ENCODE results near the gene RC3H1. TPM values are rescaled to one million over a fixed set of nuclear protein-coding genes. Genes with fewer than 3 reads are reported as not detected.
"Not testable (repeated sequence)": the region's sequence is repeated elsewhere in the genome, so short reads cannot be mapped to it uniquely, and the experiment has no call there.

Gene RC3H1, protein sequence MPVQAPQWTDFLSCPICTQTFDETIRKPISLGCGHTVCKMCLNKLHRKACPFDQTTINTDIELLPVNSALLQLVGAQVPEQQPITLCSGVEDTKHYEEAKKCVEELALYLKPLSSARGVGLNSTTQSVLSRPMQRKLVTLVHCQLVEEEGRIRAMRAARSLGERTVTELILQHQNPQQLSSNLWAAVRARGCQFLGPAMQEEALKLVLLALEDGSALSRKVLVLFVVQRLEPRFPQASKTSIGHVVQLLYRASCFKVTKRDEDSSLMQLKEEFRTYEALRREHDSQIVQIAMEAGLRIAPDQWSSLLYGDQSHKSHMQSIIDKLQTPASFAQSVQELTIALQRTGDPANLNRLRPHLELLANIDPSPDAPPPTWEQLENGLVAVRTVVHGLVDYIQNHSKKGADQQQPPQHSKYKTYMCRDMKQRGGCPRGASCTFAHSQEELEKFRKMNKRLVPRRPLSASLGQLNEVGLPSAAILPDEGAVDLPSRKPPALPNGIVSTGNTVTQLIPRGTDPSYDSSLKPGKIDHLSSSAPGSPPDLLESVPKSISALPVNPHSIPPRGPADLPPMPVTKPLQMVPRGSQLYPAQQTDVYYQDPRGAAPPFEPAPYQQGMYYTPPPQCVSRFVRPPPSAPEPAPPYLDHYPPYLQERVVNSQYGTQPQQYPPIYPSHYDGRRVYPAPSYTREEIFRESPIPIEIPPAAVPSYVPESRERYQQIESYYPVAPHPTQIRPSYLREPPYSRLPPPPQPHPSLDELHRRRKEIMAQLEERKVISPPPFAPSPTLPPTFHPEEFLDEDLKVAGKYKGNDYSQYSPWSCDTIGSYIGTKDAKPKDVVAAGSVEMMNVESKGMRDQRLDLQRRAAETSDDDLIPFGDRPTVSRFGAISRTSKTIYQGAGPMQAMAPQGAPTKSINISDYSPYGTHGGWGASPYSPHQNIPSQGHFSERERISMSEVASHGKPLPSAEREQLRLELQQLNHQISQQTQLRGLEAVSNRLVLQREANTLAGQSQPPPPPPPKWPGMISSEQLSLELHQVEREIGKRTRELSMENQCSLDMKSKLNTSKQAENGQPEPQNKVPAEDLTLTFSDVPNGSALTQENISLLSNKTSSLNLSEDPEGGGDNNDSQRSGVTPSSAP
- 16.9 TPM for total RNA-seq

GRCh38 chr1:174022080-174022975 lies at the start of gene RC3H1:
Gene RC3H1, minus strand, starts transcription at chr1:174022357. Its CDS starts 29,372 bp downstream, at chr1:173992985.
- DNase-seq (ENCODE audit: low spot score) (peak; percentile 93), ATAC-seq (peak; percentile 96)

DNA sequence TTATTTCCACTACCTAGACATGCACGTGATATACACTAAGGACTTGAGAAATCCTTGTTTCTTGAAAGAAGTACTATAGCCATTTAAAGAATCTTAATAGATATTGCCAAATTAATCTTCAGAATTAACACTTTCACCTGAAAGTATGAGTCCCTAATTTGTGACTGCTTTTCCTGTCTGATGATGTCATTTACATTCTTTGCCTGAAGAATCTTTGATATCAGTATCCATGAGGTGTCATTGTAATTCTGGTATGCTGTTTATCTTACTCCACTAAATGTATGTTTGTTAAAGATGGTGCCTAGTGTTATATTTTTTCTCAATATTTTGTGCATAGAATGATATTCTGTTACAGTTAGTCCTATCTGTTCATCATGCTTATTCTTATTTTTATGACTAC lies 48.5 kb upstream of the RC3H1 start:
- ATAC-seq (no peak), DNase-seq (ENCODE audit: low spot score) (no peak)

GRCh38 chr1:174068000-174068399 lies 45.8 kb upstream of the RC3H1 start:
- ATAC-seq (no peak), DNase-seq (ENCODE audit: low spot score) (no peak)

DNA sequence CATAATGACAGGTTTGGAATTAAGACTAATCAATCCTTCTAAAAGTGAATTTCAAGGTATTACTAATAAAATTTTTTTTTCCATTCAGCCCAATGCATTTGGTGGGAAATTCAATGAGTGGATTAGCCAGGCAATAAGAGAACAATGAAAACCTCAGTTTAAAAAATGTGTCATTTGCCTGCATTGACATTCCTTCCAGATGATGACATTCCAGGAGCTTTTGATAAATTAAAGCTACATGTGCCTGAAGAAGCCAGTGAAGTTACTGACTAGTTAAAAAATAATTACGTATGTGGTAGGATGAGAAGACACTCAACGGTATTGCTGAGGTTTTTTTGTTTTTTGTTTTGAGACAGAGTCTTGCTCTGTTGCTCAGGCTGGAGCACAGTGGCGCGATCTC lies 37.9 kb upstream of the RC3H1 start:
- DNase-seq (ENCODE audit: low spot score) (no peak), ATAC-seq (no peak)

- ATAC-seq (no peak), DNase-seq (ENCODE audit: low spot score) (no peak)
These were observed 36.5 kb upstream of the RC3H1 start for GRCh38 chr1:174058624-174059023.

DNA sequence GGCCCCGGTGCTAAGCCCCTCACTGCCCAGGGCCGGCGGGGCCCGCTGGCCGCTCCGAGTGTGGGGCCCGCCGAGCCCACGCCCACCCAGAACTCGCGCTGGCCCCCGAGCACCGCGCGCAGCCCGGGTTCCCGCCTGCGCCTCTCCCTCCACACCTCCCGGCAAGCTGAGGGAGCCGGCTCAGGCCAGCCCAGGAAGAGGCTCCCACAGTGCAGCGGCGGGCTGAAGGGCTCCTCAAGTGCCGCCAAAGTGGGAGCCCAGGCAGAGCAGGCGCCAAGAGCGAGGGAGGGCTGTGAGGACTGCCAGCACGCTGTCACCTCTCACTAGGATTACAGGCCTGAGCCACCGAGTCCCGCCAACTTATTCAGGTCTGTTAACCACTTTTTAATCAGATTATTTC lies 34.5 kb upstream of the RC3H1 start:
- DNase-seq (ENCODE audit: low spot score); ATAC-seq: not testable (repeated sequence)

DNA sequence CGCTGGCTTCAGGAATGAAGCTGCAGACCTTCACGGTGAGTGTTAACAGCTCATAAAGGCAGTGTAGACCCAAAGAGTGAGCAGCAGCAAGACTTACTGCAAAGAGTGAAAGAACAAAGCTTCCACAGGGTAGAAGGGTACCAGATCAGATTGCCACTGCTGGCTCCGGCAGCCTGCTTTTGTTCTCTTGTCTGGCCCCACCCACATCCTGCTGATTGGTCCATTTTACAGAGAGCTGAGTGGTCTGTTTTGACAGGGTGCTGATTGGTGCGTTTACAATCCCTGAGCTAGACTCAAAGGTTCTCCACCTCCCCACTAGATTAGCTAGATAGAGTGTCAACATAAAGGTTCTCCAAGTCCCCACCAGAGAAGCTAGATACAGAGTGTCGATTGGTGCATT lies 33.6 kb upstream of the RC3H1 start:
- DNase-seq (ENCODE audit: low spot score); ATAC-seq: not testable (repeated sequence)

DNA sequence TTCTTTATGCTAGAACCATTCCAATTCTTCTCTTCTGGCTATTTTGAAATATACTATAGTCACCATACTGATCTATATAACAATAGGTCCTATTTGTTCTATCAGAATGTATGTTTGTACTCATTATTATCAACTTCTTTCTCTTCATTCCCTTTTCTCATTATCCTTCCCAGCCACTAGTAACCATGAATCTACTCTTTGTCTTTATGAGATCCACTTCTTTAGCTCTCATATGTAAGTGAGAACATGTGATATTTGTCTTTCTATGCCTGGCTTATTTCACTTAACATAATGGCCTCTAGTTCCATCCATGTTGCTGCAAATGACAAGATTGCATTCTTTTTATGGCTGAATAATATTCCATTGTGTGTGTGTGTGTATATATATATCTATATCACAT lies 31.7 kb upstream of the RC3H1 start:
- DNase-seq (ENCODE audit: low spot score), result no peak
- ATAC-seq, result no peak

DNA sequence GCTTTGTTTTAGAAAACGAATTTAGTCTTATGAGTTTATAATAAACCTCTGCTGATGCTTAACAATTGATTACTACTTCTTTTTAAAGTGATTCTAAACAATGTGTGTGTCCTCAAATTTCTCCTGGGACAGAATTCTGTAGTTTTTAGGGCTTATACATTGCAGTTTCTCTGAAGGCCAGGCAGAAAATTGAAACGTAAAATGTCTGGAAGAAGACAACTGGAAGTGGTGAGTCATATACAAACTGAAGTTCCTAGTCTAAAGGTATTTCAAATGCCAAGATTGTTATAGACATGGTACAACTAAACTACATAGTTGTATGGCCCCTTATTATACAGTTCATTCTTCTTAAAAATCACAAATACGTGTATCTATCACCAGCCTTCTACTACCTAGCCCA lies 30.5 kb upstream of the RC3H1 start:
- no peak for ATAC-seq
- no peak for DNase-seq (ENCODE audit: low spot score)

DNA sequence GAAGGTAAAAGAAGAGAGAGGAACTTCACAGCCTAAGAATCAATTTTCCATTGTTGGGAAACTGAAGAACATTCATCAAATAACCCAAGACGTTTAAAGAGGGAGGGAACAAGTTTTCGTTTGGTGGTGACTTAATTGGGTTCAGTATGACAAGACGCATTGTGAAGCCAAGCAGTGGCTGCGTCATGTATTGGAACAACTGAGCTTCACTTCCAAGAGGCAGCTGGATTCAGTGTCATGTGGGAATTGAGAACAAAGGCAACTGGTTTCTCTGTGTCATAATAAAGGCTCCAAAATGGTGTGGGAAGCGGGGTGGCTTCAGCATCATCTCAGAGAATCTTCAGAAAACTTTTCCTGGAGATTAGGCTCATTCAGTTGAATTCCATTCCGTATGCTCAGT lies 29.8 kb upstream of the RC3H1 start:
- DNase-seq (ENCODE audit: low spot score) (no peak), ATAC-seq (no peak)

GRCh38 chr1:174049514-174049913 lies 27.4 kb upstream of the RC3H1 start:
- ATAC-seq, result no peak
- DNase-seq (ENCODE audit: low spot score), result no peak

DNA sequence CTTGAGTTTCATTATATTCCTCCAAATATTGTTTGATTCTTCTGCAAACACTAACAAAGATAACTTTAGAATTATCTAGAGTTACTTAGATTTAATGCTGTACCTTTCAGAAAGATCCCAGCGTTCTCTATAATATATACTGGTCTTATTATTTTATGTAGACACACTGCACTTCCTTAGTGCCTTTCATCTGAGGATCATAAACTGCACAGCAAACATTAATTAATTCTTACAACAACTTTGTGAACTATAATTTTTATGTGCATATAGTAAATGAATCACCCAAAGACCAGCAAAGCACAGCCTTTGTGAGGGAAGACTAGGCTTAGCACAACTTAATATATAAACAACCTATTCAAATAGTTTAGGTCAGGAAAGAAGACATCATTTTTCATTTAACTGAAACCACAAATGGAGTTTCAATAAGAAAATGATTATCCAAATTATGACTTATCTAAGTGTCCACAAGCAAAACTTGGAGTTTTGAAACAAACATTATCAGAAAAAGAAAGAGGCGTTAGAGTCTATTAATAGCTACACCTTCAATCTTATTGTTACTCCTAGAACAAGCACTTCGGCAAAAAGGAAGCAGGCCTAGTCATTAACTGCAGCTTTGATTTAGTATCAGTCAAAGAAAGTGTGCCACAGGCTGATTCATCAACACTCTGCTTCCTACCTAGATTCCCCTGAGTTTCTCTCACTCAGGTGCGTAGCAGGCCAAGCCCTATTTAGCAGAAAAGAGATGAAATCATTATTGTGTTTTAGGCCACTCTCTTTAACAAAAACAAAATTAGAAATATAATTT lies 22.5 kb upstream of the RC3H1 start:
- DNase-seq (ENCODE audit: low spot score), result no peak
- ATAC-seq, result no peak

DNA sequence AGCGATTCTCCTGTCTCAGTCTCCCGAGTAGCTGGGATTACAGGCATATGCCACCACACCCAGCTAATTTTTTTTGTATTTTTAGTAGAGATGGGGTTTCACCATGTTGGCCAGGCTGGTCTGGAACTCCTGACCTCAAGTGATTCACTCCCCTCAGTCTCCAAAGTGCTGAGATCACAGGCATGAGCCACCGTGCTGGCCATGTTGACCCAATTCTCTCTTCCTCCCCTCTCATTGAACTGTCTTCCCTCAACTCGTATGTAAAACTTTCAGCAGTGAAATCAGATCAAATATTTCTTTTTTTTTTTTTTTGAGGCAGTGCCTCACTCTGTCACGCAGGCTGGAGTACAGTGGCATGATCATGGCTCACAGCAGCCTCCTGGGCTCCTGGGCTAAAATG lies 20.4 kb upstream of the RC3H1 start:
- not testable (repeated sequence) for ATAC-seq; DNase-seq (ENCODE audit: low spot score)

- no peak for ATAC-seq
- DNase-seq (ENCODE audit: low spot score), result no peak
These were observed 19.2 kb upstream of the RC3H1 start for GRCh38 chr1:174041369-174041768.

GRCh38 chr1:174040387-174040786 lies 18.2 kb upstream of the RC3H1 start:
- no peak for DNase-seq (ENCODE audit: low spot score)

DNA sequence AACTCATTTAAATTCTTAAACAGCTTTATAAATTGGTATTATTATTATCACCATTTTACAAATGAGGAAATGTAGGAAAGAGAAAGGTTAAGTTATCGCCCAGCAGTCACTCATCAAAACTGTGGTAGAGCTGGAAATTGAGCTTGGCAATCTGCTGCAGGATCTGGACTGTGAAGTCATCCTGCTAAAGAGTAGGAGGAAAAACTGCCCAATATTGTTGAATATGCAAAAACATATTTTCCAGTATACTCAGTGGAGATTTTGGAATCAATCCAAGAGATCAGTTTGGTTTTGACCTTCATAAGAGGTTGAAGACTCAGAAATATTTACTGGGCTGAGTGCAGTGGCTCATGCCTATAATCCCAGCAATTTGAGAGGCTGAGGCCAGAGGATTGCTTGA lies 16.9 kb upstream of the RC3H1 start:
- ATAC-seq (no peak), DNase-seq (ENCODE audit: low spot score) (no peak)

More at GRCh38 chr1:174040387-174040786, 18.2 kb upstream of the RC3H1 start:
- ATAC-seq, result no peak

DNA sequence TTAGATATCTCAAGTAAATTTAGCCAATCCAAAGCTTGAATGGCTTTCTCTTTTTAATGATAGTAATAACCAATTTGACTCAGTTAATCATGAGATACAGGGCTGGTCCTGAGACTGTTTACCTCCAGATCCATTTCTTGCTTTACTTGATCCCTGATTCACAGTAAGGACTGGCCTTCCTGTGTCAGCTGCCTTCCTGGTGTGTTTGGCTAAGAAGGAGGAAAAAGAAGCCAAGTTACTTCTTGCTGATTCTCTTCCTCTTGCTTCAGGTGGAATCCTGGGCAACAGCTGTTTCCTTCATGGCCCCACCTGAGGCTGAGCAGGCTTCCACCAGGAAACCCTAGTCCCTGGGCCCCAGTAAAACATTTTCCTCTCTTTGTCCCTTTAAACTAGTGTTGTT lies 14.6 kb upstream of the RC3H1 start:
- ATAC-seq (no peak), DNase-seq (ENCODE audit: low spot score) (no peak)

- ATAC-seq, result peak; percentile 46
- DNase-seq (ENCODE audit: low spot score), result no peak
These were observed 14.0 kb upstream of the RC3H1 start for GRCh38 chr1:174036204-174036603.

DNA sequence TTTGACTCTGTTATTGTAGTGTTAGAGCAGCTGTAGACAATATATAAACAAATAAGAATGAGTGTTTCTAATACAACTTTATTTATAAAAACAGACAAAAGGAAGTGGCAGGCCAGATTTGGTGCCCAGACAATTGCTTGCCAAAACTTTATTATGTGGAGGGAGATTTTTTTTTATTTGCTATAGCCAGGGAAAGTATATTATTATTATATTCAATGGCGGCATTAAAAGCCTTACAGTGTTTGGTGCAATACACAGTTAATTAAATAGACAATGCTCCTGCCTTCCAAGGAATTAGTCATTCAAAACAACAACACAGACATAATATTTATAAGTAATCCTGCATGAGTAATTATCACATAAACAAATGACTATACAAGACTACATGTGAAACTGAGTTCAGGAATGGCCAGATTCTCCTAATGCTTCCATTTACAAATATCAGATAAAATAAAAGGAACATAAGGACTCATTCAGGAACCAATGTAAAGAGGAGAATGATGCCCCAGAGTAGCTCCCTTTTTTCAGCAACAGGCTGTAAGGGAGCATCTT lies 10.6 kb upstream of the RC3H1 start:
- ATAC-seq (no peak), DNase-seq (ENCODE audit: low spot score) (no peak)
